Body of pancreas (tissue), 4 donors: Measurements from ENCODE around the gene PRKACA.
"Not testable (repeated sequence)": the region's sequence is repeated elsewhere in the genome, so short reads cannot be mapped to it uniquely, and the experiment has no call there.

Experiments
- POLR2A ChIP-seq, 3 donors: fragments of 450-650 bp; IDR thresholded peaks; one replicate each; pipeline ENCODE4 v1.6.1; 2016; ENCODE audit warnings: antibody characterized with exemption in 3 of 3, mild to moderate bottlenecking in 2 of 3
- TF ChIP-seq, protein P1 (sequence below), 7 experiments: fragments of 450-650 bp in 4 of 7; fragments of 200-600 bp in 3 of 7; sonication (generic) in 3 of 7; IDR thresholded peaks; one replicate each; pipeline ENCODE4 v1.5.1; 2016 to 2019; ENCODE audit warnings: antibody characterized with exemption in 7 of 7

DNA sequence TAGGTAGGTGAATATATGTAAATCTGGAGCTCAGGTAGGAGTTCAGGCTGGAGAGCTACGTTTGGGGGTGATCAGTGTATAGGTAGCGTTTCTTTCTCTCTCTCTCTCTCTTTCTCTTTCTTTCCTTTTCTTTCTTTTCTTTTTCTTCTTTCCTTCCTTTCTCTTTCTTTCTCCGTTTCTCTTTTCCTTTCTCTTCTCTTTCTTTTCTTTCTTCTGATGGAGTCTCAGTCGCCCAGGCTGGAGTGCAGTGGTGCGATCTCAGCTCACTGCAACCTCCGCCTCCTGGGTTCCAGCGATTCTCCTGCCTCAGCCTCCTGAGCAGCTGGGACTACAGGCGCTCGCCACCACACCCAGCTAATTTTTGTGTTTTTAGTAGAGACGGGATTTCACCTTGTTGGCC, 28.6 kb upstream of the PRKACA start:
- TF ChIP-seq, protein P1, sequence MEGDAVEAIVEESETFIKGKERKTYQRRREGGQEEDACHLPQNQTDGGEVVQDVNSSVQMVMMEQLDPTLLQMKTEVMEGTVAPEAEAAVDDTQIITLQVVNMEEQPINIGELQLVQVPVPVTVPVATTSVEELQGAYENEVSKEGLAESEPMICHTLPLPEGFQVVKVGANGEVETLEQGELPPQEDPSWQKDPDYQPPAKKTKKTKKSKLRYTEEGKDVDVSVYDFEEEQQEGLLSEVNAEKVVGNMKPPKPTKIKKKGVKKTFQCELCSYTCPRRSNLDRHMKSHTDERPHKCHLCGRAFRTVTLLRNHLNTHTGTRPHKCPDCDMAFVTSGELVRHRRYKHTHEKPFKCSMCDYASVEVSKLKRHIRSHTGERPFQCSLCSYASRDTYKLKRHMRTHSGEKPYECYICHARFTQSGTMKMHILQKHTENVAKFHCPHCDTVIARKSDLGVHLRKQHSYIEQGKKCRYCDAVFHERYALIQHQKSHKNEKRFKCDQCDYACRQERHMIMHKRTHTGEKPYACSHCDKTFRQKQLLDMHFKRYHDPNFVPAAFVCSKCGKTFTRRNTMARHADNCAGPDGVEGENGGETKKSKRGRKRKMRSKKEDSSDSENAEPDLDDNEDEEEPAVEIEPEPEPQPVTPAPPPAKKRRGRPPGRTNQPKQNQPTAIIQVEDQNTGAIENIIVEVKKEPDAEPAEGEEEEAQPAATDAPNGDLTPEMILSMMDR (IDR thresholded peaks at IDR 0.05), result not testable (repeated sequence)
- TF ChIP-seq POLR2A (IDR thresholded peaks at IDR 0.05), result not testable (repeated sequence)
